ENCODE data around the gene GDF7. TPM values are rescaled to one million over a fixed set of nuclear protein-coding genes. Genes with fewer than 3 reads are reported as not detected.
A peak's percentile ranks its signal among the peaks of the same experiment; 100 is the strongest.

Gene GDF7
- total and polyA plus RNA-seq, 8 donors, result 0.15 to 0.42 (median 0.30) TPM

DNA sequence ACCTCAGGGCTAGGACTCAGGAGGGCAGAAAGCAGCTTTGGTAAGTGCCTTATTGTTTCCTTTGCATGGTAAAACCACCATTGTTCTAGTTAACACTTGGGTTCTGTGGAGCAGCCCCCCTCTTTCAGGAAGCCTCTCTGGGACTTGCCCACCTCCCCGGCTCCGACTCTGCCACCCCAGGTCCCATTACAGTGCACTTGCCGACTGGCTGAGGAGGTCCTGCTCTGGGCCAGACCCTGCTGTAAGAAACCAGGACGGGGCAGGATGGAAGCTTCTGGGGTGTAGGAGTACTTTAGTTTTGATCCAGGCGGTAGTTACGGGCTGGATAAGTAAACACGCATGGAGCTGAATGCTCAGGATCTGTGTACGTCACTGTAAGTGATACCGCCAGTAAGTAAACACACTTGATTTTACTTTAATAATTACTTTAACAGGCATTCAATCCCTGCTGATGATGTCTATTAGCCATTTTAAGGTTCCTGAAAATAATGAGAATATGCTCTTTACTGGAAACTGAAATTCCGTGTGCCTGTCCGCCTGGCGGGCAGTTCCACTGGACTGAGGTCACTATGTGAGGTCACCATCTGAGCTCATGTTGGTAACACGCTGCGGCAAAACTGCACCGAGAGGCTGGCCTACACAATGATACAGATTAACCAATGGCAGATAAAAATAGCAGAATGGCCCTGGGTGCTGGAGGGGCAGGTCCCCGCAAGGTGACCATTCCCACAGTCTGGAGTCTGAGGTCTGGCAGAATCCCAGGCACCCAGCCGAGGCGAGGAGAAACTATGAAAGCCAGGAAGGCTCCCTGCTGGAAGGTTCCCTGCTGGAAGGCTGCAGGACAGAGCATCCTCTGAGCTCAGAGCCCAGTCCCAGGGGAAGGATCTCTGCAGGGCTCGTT is 41.2 kb upstream of the GDF7 start:
- TF ChIP-seq CTCF (IDR thresholded peaks at IDR 0.05), result no peak
- Histone ChIP-seq H3K4me1 (no peaks in the 10 kb centered on the region), H3K9me3 (no peaks in the 10 kb centered on the region), H3K4me3 (no peak overlapping the region), H3K36me3 (peaks cover 0 to 65% of the 10 kb centered on the region in 2 donors), H3K27ac (peak overlapping the region in 1 of 2 donors; percentile 62), H3K27me3 (no peaks in the 10 kb centered on the region)
- DNase-seq (peak in 3 of 4 donors; percentile 38 to 66 (median 53)), ATAC-seq (peak; percentile 90)
- intact Hi-C loops (cut with DNase I), result no loop called here

DNA sequence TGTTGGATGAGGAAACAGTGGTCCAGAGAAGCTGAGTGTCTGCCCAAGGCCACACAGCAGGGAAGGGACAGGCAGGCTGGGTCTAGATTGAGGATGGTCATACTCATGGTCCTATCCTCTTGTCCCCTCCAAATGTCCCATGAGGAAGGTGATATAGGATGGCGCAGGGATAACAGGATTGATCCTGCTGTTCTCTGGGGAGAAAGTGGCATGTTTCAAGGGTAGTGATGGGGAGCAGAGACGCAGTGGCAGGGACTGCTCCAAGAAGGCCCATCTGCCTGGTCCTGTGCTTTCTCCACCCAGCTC is 40.6 kb upstream of the GDF7 start:
- Histone ChIP-seq H3K27ac (peak overlapping the region in 1 of 2 donors; percentile 62), H3K27me3 (no peaks in the 10 kb centered on the region), H3K36me3 (peaks cover 0 to 59% of the 10 kb centered on the region in 2 donors), H3K4me1 (no peaks in the 10 kb centered on the region), H3K9me3 (no peaks in the 10 kb centered on the region), H3K4me3 (no peak overlapping the region)
- TF ChIP-seq CTCF (IDR thresholded peaks at IDR 0.05), result no peak
- DNase-seq, result no peak
- ATAC-seq, result no peak
- intact Hi-C loops (cut with DNase I), result no loop called here

- DNase-seq (peak in 2 of 4 donors; percentile 19 to 68), ATAC-seq (no peak)
- TF ChIP-seq CTCF (IDR thresholded peaks at IDR 0.05), result no peak
- Histone ChIP-seq H3K9me3 (no peaks in the 10 kb centered on the region), H3K36me3 (peaks cover 0 to 53% of the 10 kb centered on the region in 2 donors), H3K4me3 (no peak overlapping the region), H3K27ac (peak overlapping the region in 1 of 2 donors; percentile 62), H3K4me1 (no peaks in the 10 kb centered on the region), H3K27me3 (no peaks in the 10 kb centered on the region)
- intact Hi-C loops (cut with DNase I), result no loop called here
Measured at GRCh38 chr2:20626698-20627513, 40.0 kb upstream of the GDF7 start.

DNA sequence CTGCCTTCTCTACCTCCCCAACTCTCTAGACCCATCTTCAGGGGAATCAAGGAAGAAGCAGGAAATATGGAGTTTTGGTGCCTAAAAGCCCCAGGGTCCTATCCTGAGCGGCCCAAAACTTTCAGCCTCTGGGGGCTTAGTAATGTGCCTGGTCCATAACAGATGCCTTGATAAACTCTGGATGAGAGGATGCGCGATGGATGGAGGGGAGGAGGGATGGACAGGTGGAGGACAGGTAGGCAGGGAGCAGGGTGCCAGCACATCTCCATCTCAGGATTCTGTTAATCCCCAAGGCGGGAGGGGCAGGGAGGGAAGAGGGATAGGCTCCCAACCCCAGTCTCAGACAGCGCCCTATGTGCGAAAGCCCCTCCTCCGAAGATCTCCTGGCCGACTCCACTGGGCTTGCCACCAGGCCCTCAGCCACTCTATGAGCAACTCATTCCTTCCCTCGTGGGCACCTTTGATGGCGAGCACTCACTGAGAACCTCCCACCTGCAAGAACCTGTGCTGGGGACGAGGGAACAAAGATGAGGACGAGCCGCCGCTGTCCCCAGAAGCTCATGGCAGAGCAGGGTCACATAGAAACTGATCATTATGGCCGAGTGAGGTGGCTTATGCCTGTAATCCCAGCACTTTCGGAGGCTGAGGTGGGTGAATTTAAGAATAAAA is 39.1 kb upstream of the GDF7 start:
- H3K27me3 ChIP-seq, result no peaks in the 10 kb centered on the region
- no peak for TF ChIP-seq CTCF (IDR thresholded peaks at IDR 0.05)
- H3K27ac ChIP-seq, result no peak overlapping the region
- H3K4me3 ChIP-seq, result no peak overlapping the region
- DNase-seq, result no peak
- H3K36me3 ChIP-seq, result peaks cover 0 to 51% of the 10 kb centered on the region in 2 donors
- H3K4me1 ChIP-seq, result no peaks in the 10 kb centered on the region
- no peak for ATAC-seq
- H3K9me3 ChIP-seq, result no peaks in the 10 kb centered on the region
- intact Hi-C loops (cut with DNase I), result no loop called here

Measured in left lung (tissue), 10 donors.